ENCODE results near the gene C9orf153. TPM values are rescaled to one million over a fixed set of nuclear protein-coding genes. Genes with fewer than 3 reads are reported as not detected.

C9orf153 gene
- total and polyA plus RNA-seq, 2 of the 8 experiments (the other 6 are each of a cell fraction or from before 2014, with no cell fraction given) = not detected

DNA sequence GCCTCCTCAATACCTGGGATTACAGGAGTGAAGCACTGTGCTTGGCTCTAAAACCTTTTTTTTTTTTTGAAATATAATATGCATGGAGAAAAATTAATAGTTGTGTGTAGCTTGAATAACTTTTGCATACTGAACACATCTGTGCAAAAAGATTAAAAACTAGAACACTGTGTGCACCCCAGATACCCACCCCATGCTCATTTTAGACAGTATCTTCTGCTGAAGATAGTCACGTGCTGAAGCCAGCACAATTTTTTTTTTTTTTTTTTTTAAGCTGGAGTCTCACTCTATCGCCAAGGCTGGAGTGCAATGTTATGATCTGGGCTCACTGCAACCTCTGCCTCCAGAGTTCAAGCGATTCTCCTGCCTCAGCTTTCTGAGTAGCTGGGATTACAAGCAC is 39.9 kb downstream of the C9orf153 start:
- Histone ChIP-seq H3K79me2 (ENCODE audit: control insufficient read depth in 1 of 2, insufficient read depth in 2 of 2, low read length in 2 of 2) (no peaks in the 10 kb centered on the region), H3K9ac (replicated peaks in 1 of 4; ENCODE audit: extremely low read depth in 1 of 4, low read depth in 3 of 4, low read length in 3 of 4) (no peak overlapping the region), H3K23me2 (ENCODE audit: low read depth, low read length) (no peaks in the 10 kb centered on the region), H3K27ac (ENCODE audit: low read depth, low read length) (no peak overlapping the region), H3K4me2 (ENCODE audit: insufficient read depth in 1 of 2, low read depth in 2 of 2, low read length in 2 of 2) (no peak overlapping the region), H2AK5ac (ENCODE audit: low read depth, low read length) (no peak overlapping the region), H2BK120ac (replicated peaks; ENCODE audit: low read depth, low read length) (no peak overlapping the region), H3K79me1 (ENCODE audit: low read depth, low read length) (no peaks in the 10 kb centered on the region), H2AFZ (ENCODE audit: low read length) (no peak overlapping the region), H2BK20ac (ENCODE audit: low read length) (no peak overlapping the region), H3K4ac (replicated peaks; ENCODE audit: insufficient read length, low read depth, low read length) (no peak overlapping the region), H3K18ac (ENCODE audit: extremely low read depth, low read length) (no peak overlapping the region), H3K4me3 (ENCODE audit: extremely low read depth in 1 of 4, insufficient read depth in 2 of 4, low read depth in 3 of 4, low read length in 4 of 4) (no peak overlapping the region), H4K20me1 (replicated peaks in 1 of 2; ENCODE audit: control insufficient read depth in 1 of 2, insufficient read depth in 2 of 2, low read length in 2 of 2) (no peaks in the 10 kb centered on the region), H3K9me3 (ENCODE audit: insufficient read depth in 2 of 2, low read depth in 1 of 2, low read length in 1 of 2) (no peaks in the 10 kb centered on the region), H2BK5ac (ENCODE audit: low read depth, low read length) (no peak overlapping the region), H3K23ac (ENCODE audit: insufficient read length) (no peak overlapping the region), H3K14ac (ENCODE audit: insufficient read length) (no peak overlapping the region), H3K27me3 (replicated peaks in 1 of 4; ENCODE audit: control insufficient read depth in 3 of 4, extremely low read depth in 1 of 4, insufficient read depth in 3 of 4, low read length in 3 of 4) (no peaks in the 10 kb centered on the region), H3K56ac (replicated peaks; ENCODE audit: insufficient read length, low read depth, low read length) (no peak overlapping the region), H4K5ac (ENCODE audit: insufficient read length, low read depth, low read length) (no peak overlapping the region), H4K91ac (replicated peaks; ENCODE audit: insufficient read length, low read length) (no peak overlapping the region), H3K36me3 (ENCODE audit: control insufficient read depth in 2 of 4, insufficient read depth in 4 of 4, low read length in 3 of 4) (no peaks in the 10 kb centered on the region), H3K4me1 (replicated peaks in 1 of 4; ENCODE audit: control insufficient read depth in 3 of 4, insufficient read depth in 4 of 4, low read length in 3 of 4) (no peaks in the 10 kb centered on the region), H4K8ac (ENCODE audit: extremely low read depth, insufficient read depth, low read length) (no peak overlapping the region), H2BK15ac (ENCODE audit: low read length) (no peak overlapping the region), H2BK12ac (ENCODE audit: low read depth, low read length) (no peak overlapping the region)
- no peak for FAIRE-seq
- 90% methylated on average over 3 of the region's 3 CpGs; no CpG with 5 or more reads in 1 of the 2 experiments for WGBS, 2 experiments (ENCODE audit: extremely low coverage in 1 of 2, insufficient coverage in 1 of 2, insufficient read length in 1 of 2, insufficient replicate concordance in 2 of 2, low coverage in 1 of 2, low lambda C conversion rate in 2 of 2, missing lambda C conversion rate in 1 of 2)
- ChIA-PET POLR2A (ENCODE audit: partially characterized antibody) (no interaction called here), CTCF (ENCODE audit: partially characterized antibody) (interaction anchor here (1.4 to 4.2 kb wide), 3 partner anchors 11 to 19 kb away, joined by 3 to 27 read pairs (median 4); no protein-coding TSS in a partner anchor)
- no peak for DNase-seq (ENCODE audit: low read depth in 1 of 2, low spot score in 2 of 2)
- TF ChIP-seq POLR2A (IDR thresholded peaks at IDR 0.05; ENCODE audit: control extremely low read depth in 1 of 2, low read depth in 2 of 2, low read length in 2 of 2) (no peak), TAF1 (IDR thresholded peaks at IDR 0.05; ENCODE audit: low read depth, low read length) (no peak)

All from H1 (cell line).